Loucy (cell line): ENCODE results near the gene NID2.

Experiments used
- EZH2phosphoT487 ChIP-seq: fragments of 200-600 bp; IDR thresholded peaks from 2 replicates; pipeline ENCODE4 v1.6.1; 2018; ENCODE audit warnings: antibody characterized with exemption, mild to moderate bottlenecking, moderate library complexity, borderline replicate concordance
- TF ChIP-seq, protein P1 (sequence below): fragments of 200-600 bp; sonication (generic); conservative IDR thresholded peaks from 2 replicates; pipeline ENCODE4 v1.5.1; 2014; ENCODE audit warnings: mild to moderate bottlenecking, antibody characterized with exemption, low read length

DNA sequence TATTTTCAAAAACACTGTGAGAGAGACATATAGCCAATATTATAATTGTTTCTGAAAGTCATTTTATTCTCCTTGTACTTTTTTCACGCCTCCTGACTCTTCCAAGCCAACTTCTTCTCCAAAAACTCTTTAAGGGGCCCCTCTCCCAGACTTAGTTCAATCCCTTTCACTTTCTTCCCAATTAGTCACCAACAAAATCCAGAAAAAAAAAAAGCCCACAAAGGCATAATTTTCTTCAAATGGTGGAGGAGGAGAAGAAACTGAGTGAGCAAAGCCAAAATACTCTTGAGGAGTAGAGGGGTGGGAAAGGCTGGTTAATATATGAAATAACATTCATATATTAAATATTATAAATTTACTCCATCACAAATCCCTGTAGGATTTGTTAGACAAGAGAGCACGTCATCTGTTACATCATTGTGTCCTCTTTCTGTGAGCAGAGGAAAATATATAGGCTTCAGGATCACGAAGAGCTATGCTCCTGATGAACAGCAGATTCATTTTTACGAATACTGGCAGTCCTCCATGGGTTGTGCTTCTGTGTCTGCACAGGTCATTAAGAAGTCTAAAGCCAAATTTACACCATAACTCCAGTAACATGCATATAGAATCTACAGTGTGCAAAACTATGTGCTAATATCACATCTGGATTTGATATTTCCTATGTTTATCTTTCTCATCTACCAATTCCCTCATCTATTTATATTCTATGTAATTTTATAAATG lies 25.9 kb upstream of the NID2 start:
- TF ChIP-seq, protein P1, sequence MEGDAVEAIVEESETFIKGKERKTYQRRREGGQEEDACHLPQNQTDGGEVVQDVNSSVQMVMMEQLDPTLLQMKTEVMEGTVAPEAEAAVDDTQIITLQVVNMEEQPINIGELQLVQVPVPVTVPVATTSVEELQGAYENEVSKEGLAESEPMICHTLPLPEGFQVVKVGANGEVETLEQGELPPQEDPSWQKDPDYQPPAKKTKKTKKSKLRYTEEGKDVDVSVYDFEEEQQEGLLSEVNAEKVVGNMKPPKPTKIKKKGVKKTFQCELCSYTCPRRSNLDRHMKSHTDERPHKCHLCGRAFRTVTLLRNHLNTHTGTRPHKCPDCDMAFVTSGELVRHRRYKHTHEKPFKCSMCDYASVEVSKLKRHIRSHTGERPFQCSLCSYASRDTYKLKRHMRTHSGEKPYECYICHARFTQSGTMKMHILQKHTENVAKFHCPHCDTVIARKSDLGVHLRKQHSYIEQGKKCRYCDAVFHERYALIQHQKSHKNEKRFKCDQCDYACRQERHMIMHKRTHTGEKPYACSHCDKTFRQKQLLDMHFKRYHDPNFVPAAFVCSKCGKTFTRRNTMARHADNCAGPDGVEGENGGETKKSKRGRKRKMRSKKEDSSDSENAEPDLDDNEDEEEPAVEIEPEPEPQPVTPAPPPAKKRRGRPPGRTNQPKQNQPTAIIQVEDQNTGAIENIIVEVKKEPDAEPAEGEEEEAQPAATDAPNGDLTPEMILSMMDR: no peak
- TF ChIP-seq EZH2phosphoT487: no peak
